ENCODE data around the gene ANKRD10.

ANKRD10 gene

GRCh38 chr13:110885966-110886869 is 28.7 kb downstream of the ANKRD10 start:
- TF ChIP-seq EZH2 (IDR thresholded peaks at IDR 0.05; ENCODE audit: borderline replicate concordance, low read depth, low read length, severe bottlenecking) (no peak), CTCF (IDR thresholded peaks at IDR 0.05; ENCODE audit: borderline replicate concordance, extremely low read depth, low read length, poor library complexity, severe bottlenecking) (no peak)
- Histone ChIP-seq H3K4me2 (ENCODE audit: insufficient read depth, low read length) (no peak overlapping the region), H3K4me1 (ENCODE audit: insufficient read depth, low read length) (no peaks in the 10 kb centered on the region), H3K27me3 (ENCODE audit: insufficient read depth, low read length, poor library complexity) (no peaks in the 10 kb centered on the region), H3K9ac (ENCODE audit: low read depth, low read length) (no peak overlapping the region), H3K36me3 (ENCODE audit: insufficient read depth, low read length) (peaks cover 9% of the 10 kb centered on the region; the same call in 1 of the 2 replicates), H3K79me2 (ENCODE audit: insufficient read depth, low read length) (no peaks in the 10 kb centered on the region), H3K4me3 (ENCODE audit: low read depth in 1 of 2, low read length in 2 of 2) (no peak overlapping the region), H3K27ac (ENCODE audit: low read length) (no peak overlapping the region), H3K9me3 (ENCODE audit: insufficient read depth, low read length, severe bottlenecking) (no peaks in the 10 kb centered on the region), H2AFZ (ENCODE audit: low read depth, low read length) (no peak overlapping the region), H4K20me1 (ENCODE audit: insufficient read depth, low read length) (peaks cover 3% of the 10 kb centered on the region; the same call in 1 of the 2 replicates)
- DNase-seq (no peak), ATAC-seq (ENCODE audit: insufficient read depth, low read depth) (peak; percentile 44; the same call in 1 of the 3 replicates)

- Histone ChIP-seq H3K27ac (ENCODE audit: low read length) (no peak overlapping the region), H3K4me2 (ENCODE audit: insufficient read depth, low read length) (no peak overlapping the region), H3K9me3 (ENCODE audit: insufficient read depth, low read length, severe bottlenecking) (no peaks in the 10 kb centered on the region), H3K36me3 (ENCODE audit: insufficient read depth, low read length) (peaks cover 4% of the 10 kb centered on the region; the same call in 1 of the 2 replicates), H3K4me3 (ENCODE audit: low read depth in 1 of 2, low read length in 2 of 2) (no peak overlapping the region), H3K79me2 (ENCODE audit: insufficient read depth, low read length) (no peaks in the 10 kb centered on the region), H3K4me1 (ENCODE audit: insufficient read depth, low read length) (no peaks in the 10 kb centered on the region), H3K27me3 (ENCODE audit: insufficient read depth, low read length, poor library complexity) (no peaks in the 10 kb centered on the region), H4K20me1 (ENCODE audit: insufficient read depth, low read length) (peaks cover 3% of the 10 kb centered on the region; the same call in 1 of the 2 replicates), H2AFZ (ENCODE audit: low read depth, low read length) (no peak overlapping the region), H3K9ac (ENCODE audit: low read depth, low read length) (no peak overlapping the region)
- no peak for DNase-seq
- TF ChIP-seq EZH2 (IDR thresholded peaks at IDR 0.05; ENCODE audit: borderline replicate concordance, low read depth, low read length, severe bottlenecking) (no peak), CTCF (IDR thresholded peaks at IDR 0.05; ENCODE audit: borderline replicate concordance, extremely low read depth, low read length, poor library complexity, severe bottlenecking) (no peak)
- ATAC-seq (ENCODE audit: insufficient read depth, low read depth): no peak
Measured at GRCh38 chr13:110885516-110885915, 29.4 kb downstream of the ANKRD10 start.

GRCh38 chr13:110884517-110884916 is 30.4 kb downstream of the ANKRD10 start:
- no peaks in the 10 kb centered on the region for H3K27me3 ChIP-seq (ENCODE audit: insufficient read depth, low read length, poor library complexity)
- ATAC-seq (ENCODE audit: insufficient read depth, low read depth) (no peak), DNase-seq (no peak)
- no peak overlapping the region for H3K4me3 ChIP-seq (ENCODE audit: low read depth in 1 of 2, low read length in 2 of 2)
- peaks cover 3% of the 10 kb centered on the region; the same call in 1 of the 2 replicates for H4K20me1 ChIP-seq (ENCODE audit: insufficient read depth, low read length)
- H3K9me3 ChIP-seq (ENCODE audit: insufficient read depth, low read length, severe bottlenecking): no peaks in the 10 kb centered on the region
- H3K36me3 ChIP-seq (ENCODE audit: insufficient read depth, low read length): peaks cover 2% of the 10 kb centered on the region; the same call in 1 of the 2 replicates
- H3K79me2 ChIP-seq (ENCODE audit: insufficient read depth, low read length): no peaks in the 10 kb centered on the region
- no peaks in the 10 kb centered on the region for H3K4me1 ChIP-seq (ENCODE audit: insufficient read depth, low read length)
- no peak overlapping the region for H3K4me2 ChIP-seq (ENCODE audit: insufficient read depth, low read length)
- TF ChIP-seq CTCF (IDR thresholded peaks at IDR 0.05; ENCODE audit: borderline replicate concordance, extremely low read depth, low read length, poor library complexity, severe bottlenecking) (no peak), EZH2 (IDR thresholded peaks at IDR 0.05; ENCODE audit: borderline replicate concordance, low read depth, low read length, severe bottlenecking) (no peak)
- no peak overlapping the region for H3K27ac ChIP-seq (ENCODE audit: low read length)
- no peak overlapping the region for H3K9ac ChIP-seq (ENCODE audit: low read depth, low read length)
- no peak overlapping the region for H2AFZ ChIP-seq (ENCODE audit: low read depth, low read length)
